ENCODE data around the gene COL5A2.

COL5A2 gene

GRCh38 chr2:189024901-189025618 lies 154.5 kb downstream of the COL5A2 start:
- H3K4me3 ChIP-seq (ENCODE audit: low read depth in 1 of 2, low read length in 2 of 2) = no peak overlapping the region
- H3K36me3 ChIP-seq (ENCODE audit: insufficient read depth, low read length) = no peaks in the 10 kb centered on the region
- no peaks in the 10 kb centered on the region for H4K20me1 ChIP-seq (ENCODE audit: insufficient read depth, low read length)
- H3K4me1 ChIP-seq (ENCODE audit: insufficient read depth, low read length) = no peaks in the 10 kb centered on the region
- H3K4me2 ChIP-seq (ENCODE audit: insufficient read depth, low read length) = no peak overlapping the region
- H3K9me3 ChIP-seq (ENCODE audit: insufficient read depth, low read length, severe bottlenecking) = no peaks in the 10 kb centered on the region
- DNase-seq (no peak), ATAC-seq (ENCODE audit: insufficient read depth, low read depth) (no peak)
- TF ChIP-seq CTCF (IDR thresholded peaks at IDR 0.05; ENCODE audit: borderline replicate concordance, extremely low read depth, low read length, poor library complexity, severe bottlenecking) (peak; percentile 38), EZH2 (IDR thresholded peaks at IDR 0.05; ENCODE audit: borderline replicate concordance, low read depth, low read length, severe bottlenecking) (no peak)
- no peak overlapping the region for H3K27ac ChIP-seq (ENCODE audit: low read length)
- H3K79me2 ChIP-seq (ENCODE audit: insufficient read depth, low read length) = no peaks in the 10 kb centered on the region
- no peak overlapping the region for H2AFZ ChIP-seq (ENCODE audit: low read depth, low read length)
- no peaks in the 10 kb centered on the region for H3K27me3 ChIP-seq (ENCODE audit: insufficient read depth, low read length, poor library complexity)
- H3K9ac ChIP-seq (ENCODE audit: low read depth, low read length) = no peak overlapping the region

GRCh38 chr2:189022492-189022891 lies 157.1 kb downstream of the COL5A2 start:
- no peak for DNase-seq
- H3K9ac ChIP-seq (ENCODE audit: low read depth, low read length) = no peak overlapping the region
- no peak overlapping the region for H2AFZ ChIP-seq (ENCODE audit: low read depth, low read length)

GRCh38 chr2:189022053-189022481 lies 157.5 kb downstream of the COL5A2 start:
- Histone ChIP-seq H3K9ac (ENCODE audit: low read depth, low read length) (no peak overlapping the region), H3K4me2 (ENCODE audit: insufficient read depth, low read length) (no peak overlapping the region), H3K9me3 (ENCODE audit: insufficient read depth, low read length, severe bottlenecking) (no peaks in the 10 kb centered on the region), H3K36me3 (ENCODE audit: insufficient read depth, low read length) (no peaks in the 10 kb centered on the region), H3K4me3 (ENCODE audit: low read depth in 1 of 2, low read length in 2 of 2) (no peak overlapping the region), H3K4me1 (ENCODE audit: insufficient read depth, low read length) (no peaks in the 10 kb centered on the region), H3K27me3 (ENCODE audit: insufficient read depth, low read length, poor library complexity) (no peaks in the 10 kb centered on the region), H2AFZ (ENCODE audit: low read depth, low read length) (no peak overlapping the region), H3K27ac (ENCODE audit: low read length) (no peak overlapping the region), H3K79me2 (ENCODE audit: insufficient read depth, low read length) (no peaks in the 10 kb centered on the region), H4K20me1 (ENCODE audit: insufficient read depth, low read length) (no peaks in the 10 kb centered on the region)
- DNase-seq (no peak), ATAC-seq (ENCODE audit: insufficient read depth, low read depth) (no peak)
- TF ChIP-seq CTCF (IDR thresholded peaks at IDR 0.05; ENCODE audit: borderline replicate concordance, extremely low read depth, low read length, poor library complexity, severe bottlenecking) (no peak), EZH2 (IDR thresholded peaks at IDR 0.05; ENCODE audit: borderline replicate concordance, low read depth, low read length, severe bottlenecking) (no peak)

More at GRCh38 chr2:189022492-189022891, 157.1 kb downstream of the COL5A2 start:
- Histone ChIP-seq H3K9me3 (ENCODE audit: insufficient read depth, low read length, severe bottlenecking) (no peaks in the 10 kb centered on the region), H3K4me3 (ENCODE audit: low read depth in 1 of 2, low read length in 2 of 2) (no peak overlapping the region), H4K20me1 (ENCODE audit: insufficient read depth, low read length) (no peaks in the 10 kb centered on the region), H3K79me2 (ENCODE audit: insufficient read depth, low read length) (no peaks in the 10 kb centered on the region), H3K4me1 (ENCODE audit: insufficient read depth, low read length) (no peaks in the 10 kb centered on the region), H3K4me2 (ENCODE audit: insufficient read depth, low read length) (no peak overlapping the region), H3K36me3 (ENCODE audit: insufficient read depth, low read length) (no peaks in the 10 kb centered on the region), H3K27me3 (ENCODE audit: insufficient read depth, low read length, poor library complexity) (no peaks in the 10 kb centered on the region), H3K27ac (ENCODE audit: low read length) (no peak overlapping the region)
- no peak for TF ChIP-seq EZH2 (IDR thresholded peaks at IDR 0.05; ENCODE audit: borderline replicate concordance, low read depth, low read length, severe bottlenecking)
- no peak for ATAC-seq (ENCODE audit: insufficient read depth, low read depth)

- H3K4me1 ChIP-seq (ENCODE audit: insufficient read depth, low read length) = no peaks in the 10 kb centered on the region
- H3K4me3 ChIP-seq (ENCODE audit: low read depth in 1 of 2, low read length in 2 of 2) = no peak overlapping the region
- no peaks in the 10 kb centered on the region for H3K36me3 ChIP-seq (ENCODE audit: insufficient read depth, low read length)
- no peak overlapping the region for H3K4me2 ChIP-seq (ENCODE audit: insufficient read depth, low read length)
- no peaks in the 10 kb centered on the region for H4K20me1 ChIP-seq (ENCODE audit: insufficient read depth, low read length)
- no peak for ATAC-seq (ENCODE audit: insufficient read depth, low read depth)
- H3K27ac ChIP-seq (ENCODE audit: low read length) = no peak overlapping the region
- H3K9ac ChIP-seq (ENCODE audit: low read depth, low read length) = no peak overlapping the region
- TF ChIP-seq CTCF (IDR thresholded peaks at IDR 0.05; ENCODE audit: borderline replicate concordance, extremely low read depth, low read length, poor library complexity, severe bottlenecking) (no peak), EZH2 (IDR thresholded peaks at IDR 0.05; ENCODE audit: borderline replicate concordance, low read depth, low read length, severe bottlenecking) (no peak)
- no peaks in the 10 kb centered on the region for H3K9me3 ChIP-seq (ENCODE audit: insufficient read depth, low read length, severe bottlenecking)
- no peak for DNase-seq
- H3K79me2 ChIP-seq (ENCODE audit: insufficient read depth, low read length) = no peaks in the 10 kb centered on the region
- H3K27me3 ChIP-seq (ENCODE audit: insufficient read depth, low read length, poor library complexity) = no peaks in the 10 kb centered on the region
- no peak overlapping the region for H2AFZ ChIP-seq (ENCODE audit: low read depth, low read length)
Measured at GRCh38 chr2:189020179-189020578, 159.4 kb downstream of the COL5A2 start.

All from DND-41 (cell line).